SH-SY5Y (cell line): Measurements from ENCODE around the gene VPS9D1.

Source experiments
- GATA2 ChIP-seq: IDR thresholded peaks from 2 replicates; pipeline ENCODE4 v1.6.1; 2011; ENCODE audit warnings: mild to moderate bottlenecking, low read depth, low read length
- GATA3 ChIP-seq: IDR thresholded peaks from 2 replicates; pipeline ENCODE4 v1.6.1; 2011; ENCODE audit warnings: low read depth, mild to moderate bottlenecking, low read length, moderate library complexity

GRCh38 chr16:89678258-89678657, 42.4 kb downstream of the VPS9D1 start:
- TF ChIP-seq GATA2 (no peak), GATA3 (no peak)
